GM23338 (cell line): ENCODE measurements around the gene LURAP1L. TPM values are rescaled to one million over a fixed set of nuclear protein-coding genes. Genes with fewer than 3 reads are reported as not detected.

Experiments
- ATAC-seq: fragments of 200-7000 bp; cut with Tn5 transposase; 3 replicates; pipeline ENCODE4 v1.9.1; 2020
- DNase-seq: peaks from one replicate; pipeline ENCODE4 v3.0.0-alpha.2; 2015; ENCODE audit warnings: low spot score
- H2AFZ ChIP-seq: fragments of 200-600 bp; sonication (generic); 2 replicates; pipeline ENCODE4 v1.8.0; 2016; ENCODE audit warnings: antibody characterized with exemption, mild to moderate bottlenecking, moderate library complexity
- H3F3A ChIP-seq: fragments of 200-600 bp; sonication (generic); replicated peaks from 2 replicates; pipeline ENCODE4 v1.8.0; 2017; ENCODE audit warnings: antibody characterized with exemption, mixed run types, low read depth
- H3K27ac ChIP-seq: fragments of 200-600 bp; sonication (generic); 2 replicates; pipeline ENCODE4 v1.6.1; 2016; ENCODE audit warnings: low read depth
- H3K27me3 ChIP-seq: fragments of 200-600 bp; sonication (generic); 2 replicates; pipeline ENCODE4 v1.8.0; 2016; ENCODE audit warnings: mild to moderate bottlenecking, mixed run types, moderate library complexity; ENCODE audit not compliant: insufficient read depth
- H3K36me3 ChIP-seq: fragments of 200-600 bp; sonication (generic); 2 replicates; pipeline ENCODE4 v1.8.0; 2016; ENCODE audit warnings: mild to moderate bottlenecking; ENCODE audit not compliant: insufficient read depth
- H3K4me1 ChIP-seq: fragments of 200-600 bp; sonication (generic); 2 replicates; pipeline ENCODE4 v1.8.0; 2016; ENCODE audit warnings: mild to moderate bottlenecking, moderate library complexity; ENCODE audit not compliant: insufficient read depth
- H3K4me2 ChIP-seq: fragments of 200-600 bp; sonication (generic); 2 replicates; pipeline ENCODE4 v1.7.1; 2017; ENCODE audit warnings: mixed run types
- H3K4me3 ChIP-seq: fragments of 200-600 bp; sonication (generic); 2 replicates; pipeline ENCODE4 v1.6.1; 2016; ENCODE audit warnings: mixed run types
- H3K79me2 ChIP-seq: fragments of 200-600 bp; sonication (generic); replicated peaks from 2 replicates; pipeline ENCODE4 v1.8.0; 2017; ENCODE audit warnings: mild to moderate bottlenecking; ENCODE audit not compliant: insufficient read depth
- H3K9me2 ChIP-seq: fragments of 200-600 bp; sonication (generic); 2 replicates; pipeline ENCODE4 v1.8.0; 2017; ENCODE audit not compliant: insufficient read depth
- H4K20me1 ChIP-seq: fragments of 200-600 bp; sonication (generic); replicated peaks from 2 replicates; pipeline ENCODE4 v1.8.0; 2017; ENCODE audit warnings: mild to moderate bottlenecking; ENCODE audit not compliant: insufficient read depth
- H3K27ac Mint-ChIP-seq: 2 replicates; pipeline ENCODE4 v1.8.0; 2020; ENCODE audit warnings: inconsistent platforms, mild to moderate bottlenecking, moderate library complexity, mixed read lengths
- H3K27me3 Mint-ChIP-seq: 3 replicates; pipeline ENCODE4 v1.8.0; 2022; ENCODE audit warnings: low read depth, mild to moderate bottlenecking, moderate library complexity, mixed read lengths, inconsistent platforms; ENCODE audit not compliant: insufficient read depth, poor library complexity
- H3K36me3 Mint-ChIP-seq: 3 replicates; pipeline ENCODE4 v1.8.0; 2021; ENCODE audit warnings: low read depth, mild to moderate bottlenecking, inconsistent platforms, moderate library complexity, mixed read lengths
- H3K4me1 Mint-ChIP-seq: 3 replicates; pipeline ENCODE4 v1.8.0; 2020; ENCODE audit warnings: mild to moderate bottlenecking, inconsistent platforms, mixed read lengths
- H3K4me3 Mint-ChIP-seq: 3 replicates; pipeline ENCODE4 v1.8.0; 2021; ENCODE audit warnings: moderate library complexity, mild to moderate bottlenecking, inconsistent platforms, mixed read lengths
- H3K9me3 Mint-ChIP-seq: 3 replicates; pipeline ENCODE4 v1.8.0; 2020; ENCODE audit warnings: moderate library complexity, mild to moderate bottlenecking, inconsistent platforms, mixed read lengths
- POLR2AphosphoS5 ChIP-seq: IDR thresholded peaks from 2 replicates; pipeline ENCODE4 v1.6.1; 2016; ENCODE audit warnings: antibody characterized with exemption, low read depth
- STAT1 ChIP-seq: IDR thresholded peaks from one replicate; pipeline ENCODE4 v1.6.1; 2016; ENCODE audit warnings: antibody characterized with exemption; ENCODE audit not compliant: unreplicated experiment
- polyA plus RNA-seq: library from polyadenylated mRNA; unstranded; fragments of >200 nt; fragmentation: Nextera tagmentation; extraction: Ambion mirVana; gene quantifications from 2 replicates; pipeline ENCODE4 v1.2.1, GENCODE V29; 2016
- total RNA-seq: library from RNA; depleted of rRNA; stranded (reverse); fragments of >200 nt; shearing (Covaris generic); gene quantifications from 2 replicates; pipeline ENCODE4 v1.2.3, GENCODE V29; 2014
- TF ChIP-seq, protein P1 (sequence below): fragments of 250-450 bp; sonication (Bioruptor Pico); IDR thresholded peaks from 2 replicates; pipeline ENCODE4 v1.5.0; 2020; ENCODE audit warnings: mild to moderate bottlenecking, moderate library complexity
- TF ChIP-seq, protein P2 (sequence below), 2 experiments: fragments of 200-600 bp in 1 of 2; sonication (generic) in 1 of 2; conservative IDR thresholded peaks; 2 replicates each; pipeline versions ENCODE4 v1.5.1 to v1.6.1; 2016 to 2017; ENCODE audit warnings: antibody characterized with exemption in 2 of 2, low read depth in 2 of 2, mild to moderate bottlenecking in 2 of 2, moderate library complexity in 1 of 2

Gene LURAP1L
- total and polyA plus RNA-seq, 2 experiments from 2014 or later = 1.2 to 1.6 TPM

DNA sequence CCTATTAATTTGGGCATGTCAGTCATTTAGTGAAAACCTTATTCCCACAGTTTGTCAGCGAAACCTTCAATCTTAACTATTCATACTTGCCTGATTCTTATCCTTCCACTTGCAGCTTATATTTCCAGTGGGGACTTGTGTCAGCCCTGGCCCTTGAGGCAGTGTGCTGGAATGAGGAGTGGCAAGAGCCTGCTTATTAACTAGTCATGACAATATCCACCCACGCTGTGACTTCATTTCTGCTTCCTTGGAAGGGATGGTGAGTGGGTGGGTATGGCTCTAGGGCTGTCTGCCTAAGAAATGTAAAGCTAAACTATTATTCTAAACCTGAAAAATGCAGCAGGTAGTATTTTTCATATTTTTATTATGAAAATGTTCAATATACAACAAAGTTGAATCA lies 34.0 kb upstream of the LURAP1L start (continued):
- TF ChIP-seq, protein P1, sequence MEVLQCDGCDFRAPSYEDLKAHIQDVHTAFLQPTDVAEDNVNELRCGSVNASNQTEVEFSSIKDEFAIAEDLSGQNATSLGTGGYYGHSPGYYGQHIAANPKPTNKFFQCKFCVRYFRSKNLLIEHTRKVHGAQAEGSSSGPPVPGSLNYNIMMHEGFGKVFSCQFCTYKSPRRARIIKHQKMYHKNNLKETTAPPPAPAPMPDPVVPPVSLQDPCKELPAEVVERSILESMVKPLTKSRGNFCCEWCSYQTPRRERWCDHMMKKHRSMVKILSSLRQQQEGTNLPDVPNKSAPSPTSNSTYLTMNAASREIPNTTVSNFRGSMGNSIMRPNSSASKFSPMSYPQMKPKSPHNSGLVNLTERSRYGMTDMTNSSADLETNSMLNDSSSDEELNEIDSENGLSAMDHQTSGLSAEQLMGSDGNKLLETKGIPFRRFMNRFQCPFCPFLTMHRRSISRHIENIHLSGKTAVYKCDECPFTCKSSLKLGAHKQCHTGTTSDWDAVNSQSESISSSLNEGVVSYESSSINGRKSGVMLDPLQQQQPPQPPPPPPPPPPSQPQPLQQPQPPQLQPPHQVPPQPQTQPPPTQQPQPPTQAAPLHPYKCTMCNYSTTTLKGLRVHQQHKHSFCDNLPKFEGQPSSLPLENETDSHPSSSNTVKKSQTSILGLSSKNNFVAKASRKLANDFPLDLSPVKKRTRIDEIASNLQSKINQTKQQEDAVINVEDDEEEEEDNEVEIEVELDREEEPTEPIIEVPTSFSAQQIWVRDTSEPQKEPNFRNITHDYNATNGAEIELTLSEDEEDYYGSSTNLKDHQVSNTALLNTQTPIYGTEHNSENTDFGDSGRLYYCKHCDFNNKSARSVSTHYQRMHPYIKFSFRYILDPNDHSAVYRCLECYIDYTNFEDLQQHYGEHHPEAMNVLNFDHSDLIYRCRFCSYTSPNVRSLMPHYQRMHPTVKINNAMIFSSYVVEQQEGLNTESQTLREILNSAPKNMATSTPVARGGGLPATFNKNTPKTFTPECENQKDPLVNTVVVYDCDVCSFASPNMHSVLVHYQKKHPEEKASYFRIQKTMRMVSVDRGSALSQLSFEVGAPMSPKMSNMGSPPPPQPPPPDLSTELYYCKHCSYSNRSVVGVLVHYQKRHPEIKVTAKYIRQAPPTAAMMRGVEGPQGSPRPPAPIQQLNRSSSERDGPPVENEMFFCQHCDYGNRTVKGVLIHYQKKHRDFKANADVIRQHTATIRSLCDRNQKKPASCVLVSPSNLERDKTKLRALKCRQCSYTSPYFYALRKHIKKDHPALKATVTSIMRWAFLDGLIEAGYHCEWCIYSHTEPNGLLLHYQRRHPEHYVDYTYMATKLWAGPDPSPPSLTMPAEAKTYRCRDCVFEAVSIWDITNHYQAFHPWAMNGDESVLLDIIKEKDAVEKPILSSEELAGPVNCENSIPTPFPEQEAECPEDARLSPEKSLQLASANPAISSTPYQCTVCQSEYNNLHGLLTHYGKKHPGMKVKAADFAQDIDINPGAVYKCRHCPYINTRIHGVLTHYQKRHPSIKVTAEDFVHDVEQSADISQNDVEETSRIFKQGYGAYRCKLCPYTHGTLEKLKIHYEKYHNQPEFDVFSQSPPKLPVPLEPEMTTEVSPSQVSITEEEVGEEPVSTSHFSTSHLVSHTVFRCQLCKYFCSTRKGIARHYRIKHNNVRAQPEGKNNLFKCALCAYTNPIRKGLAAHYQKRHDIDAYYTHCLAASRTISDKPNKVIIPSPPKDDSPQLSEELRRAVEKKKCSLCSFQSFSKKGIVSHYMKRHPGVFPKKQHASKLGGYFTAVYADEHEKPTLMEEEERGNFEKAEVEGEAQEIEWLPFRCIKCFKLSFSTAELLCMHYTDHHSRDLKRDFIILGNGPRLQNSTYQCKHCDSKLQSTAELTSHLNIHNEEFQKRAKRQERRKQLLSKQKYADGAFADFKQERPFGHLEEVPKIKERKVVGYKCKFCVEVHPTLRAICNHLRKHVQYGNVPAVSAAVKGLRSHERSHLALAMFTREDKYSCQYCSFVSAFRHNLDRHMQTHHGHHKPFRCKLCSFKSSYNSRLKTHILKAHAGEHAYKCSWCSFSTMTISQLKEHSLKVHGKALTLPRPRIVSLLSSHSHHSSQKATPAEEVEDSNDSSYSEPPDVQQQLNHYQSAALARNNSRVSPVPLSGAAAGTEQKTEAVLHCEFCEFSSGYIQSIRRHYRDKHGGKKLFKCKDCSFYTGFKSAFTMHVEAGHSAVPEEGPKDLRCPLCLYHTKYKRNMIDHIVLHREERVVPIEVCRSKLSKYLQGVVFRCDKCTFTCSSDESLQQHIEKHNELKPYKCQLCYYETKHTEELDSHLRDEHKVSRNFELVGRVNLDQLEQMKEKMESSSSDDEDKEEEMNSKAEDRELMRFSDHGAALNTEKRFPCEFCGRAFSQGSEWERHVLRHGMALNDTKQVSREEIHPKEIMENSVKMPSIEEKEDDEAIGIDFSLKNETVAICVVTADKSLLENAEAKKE (CRISPR knock-in tag) = no peak
- no peak for TF ChIP-seq POLR2AphosphoS5

DNA sequence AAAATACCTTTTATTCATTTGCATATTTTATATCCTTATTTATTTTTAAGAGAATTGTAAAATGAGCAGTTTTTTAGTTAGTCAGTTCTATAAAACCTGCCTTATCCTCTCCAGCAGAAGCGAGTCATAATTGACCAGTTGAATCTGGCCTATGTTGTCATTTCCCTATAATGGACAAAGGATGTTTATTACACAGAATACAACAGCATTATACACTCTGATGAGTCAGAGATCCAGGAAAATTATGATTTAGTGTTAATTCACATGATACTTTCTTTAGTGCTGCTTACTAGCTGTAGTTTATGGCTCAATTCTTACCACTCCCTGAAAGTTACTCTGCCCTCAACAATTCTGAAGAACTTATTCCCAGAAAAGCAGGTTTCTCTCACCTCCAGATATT lies 26.8 kb upstream of the LURAP1L start:
- H3K36me3 ChIP-seq = no peaks in the 10 kb centered on the region
- Mint-ChIP-seq H3K4me3 (no peak overlapping the region), H3K9me3 (no peaks in the 10 kb centered on the region), H3K27ac (no peak overlapping the region), H3K4me1 (no peaks in the 10 kb centered on the region), H3K36me3 (no peaks in the 10 kb centered on the region), H3K27me3 (no peaks in the 10 kb centered on the region)
- no peak overlapping the region for H3K4me3 ChIP-seq
- no peaks in the 10 kb centered on the region for H4K20me1 ChIP-seq
- H3K4me2 ChIP-seq = no peak overlapping the region
- H3F3A ChIP-seq = no peaks in the 10 kb centered on the region
- DNase-seq = no peak
- no peak overlapping the region for H3K27ac ChIP-seq
- no peaks in the 10 kb centered on the region for H3K27me3 ChIP-seq
- no peaks in the 10 kb centered on the region for H3K9me2 ChIP-seq
- no peak for ATAC-seq
- no peaks in the 10 kb centered on the region for H3K79me2 ChIP-seq
- no peak overlapping the region for H2AFZ ChIP-seq
- H3K4me1 ChIP-seq = no peaks in the 10 kb centered on the region
- TF ChIP-seq STAT1 (no peak), POLR2AphosphoS5 (no peak)
- TF ChIP-seq, protein P1 (CRISPR knock-in tag) = no peak
- TF ChIP-seq, protein P2, sequence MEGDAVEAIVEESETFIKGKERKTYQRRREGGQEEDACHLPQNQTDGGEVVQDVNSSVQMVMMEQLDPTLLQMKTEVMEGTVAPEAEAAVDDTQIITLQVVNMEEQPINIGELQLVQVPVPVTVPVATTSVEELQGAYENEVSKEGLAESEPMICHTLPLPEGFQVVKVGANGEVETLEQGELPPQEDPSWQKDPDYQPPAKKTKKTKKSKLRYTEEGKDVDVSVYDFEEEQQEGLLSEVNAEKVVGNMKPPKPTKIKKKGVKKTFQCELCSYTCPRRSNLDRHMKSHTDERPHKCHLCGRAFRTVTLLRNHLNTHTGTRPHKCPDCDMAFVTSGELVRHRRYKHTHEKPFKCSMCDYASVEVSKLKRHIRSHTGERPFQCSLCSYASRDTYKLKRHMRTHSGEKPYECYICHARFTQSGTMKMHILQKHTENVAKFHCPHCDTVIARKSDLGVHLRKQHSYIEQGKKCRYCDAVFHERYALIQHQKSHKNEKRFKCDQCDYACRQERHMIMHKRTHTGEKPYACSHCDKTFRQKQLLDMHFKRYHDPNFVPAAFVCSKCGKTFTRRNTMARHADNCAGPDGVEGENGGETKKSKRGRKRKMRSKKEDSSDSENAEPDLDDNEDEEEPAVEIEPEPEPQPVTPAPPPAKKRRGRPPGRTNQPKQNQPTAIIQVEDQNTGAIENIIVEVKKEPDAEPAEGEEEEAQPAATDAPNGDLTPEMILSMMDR (conservative IDR thresholded peaks at IDR 0.05; ENCODE audit: low read depth in 2 of 2) = no peak
